Osteocyte (in vitro differentiated cells): Measurements from ENCODE around the gene PHC2. TPM values are rescaled to one million over a fixed set of nuclear protein-coding genes. Genes with fewer than 3 reads are reported as not detected.

Experiments
- DNase-seq: peaks from one replicate; pipeline ENCODE4 v3.0.0; 2021; ENCODE audit warnings: mixed read lengths; ENCODE audit not compliant: unreplicated experiment; ENCODE audit errors: extremely low spot score
- H3K27ac Mint-ChIP-seq: one replicate; pipeline ENCODE4 v1.8.0; 2021; ENCODE audit warnings: mild to moderate bottlenecking, mixed read lengths; ENCODE audit not compliant: unreplicated experiment
- H3K27me3 Mint-ChIP-seq: one replicate; pipeline ENCODE4 v1.8.0; 2021; ENCODE audit warnings: mixed read lengths; ENCODE audit not compliant: unreplicated experiment
- H3K36me3 Mint-ChIP-seq: one replicate; pipeline ENCODE4 v1.8.0; 2021; ENCODE audit warnings: mixed read lengths; ENCODE audit not compliant: unreplicated experiment
- H3K4me1 Mint-ChIP-seq: one replicate; pipeline ENCODE4 v1.8.0; 2021; ENCODE audit warnings: mixed read lengths; ENCODE audit not compliant: unreplicated experiment
- H3K4me3 Mint-ChIP-seq: one replicate; pipeline ENCODE4 v1.8.0; 2021; ENCODE audit warnings: mild to moderate bottlenecking, moderate library complexity, mixed read lengths; ENCODE audit not compliant: unreplicated experiment
- H3K9me3 Mint-ChIP-seq: one replicate; pipeline ENCODE4 v1.8.0; 2021; ENCODE audit warnings: mixed read lengths; ENCODE audit not compliant: unreplicated experiment
- CTCF ChIP-seq: fragments of 200-600 bp; sonication (generic); IDR thresholded peaks from 2 replicates; pipeline ENCODE4 v1.5.0; 2021; ENCODE audit warnings: antibody characterized with exemption, mild to moderate bottlenecking, moderate library complexity
- total RNA-seq: library from RNA; stranded (reverse); gene quantifications from 2 replicates; pipeline ENCODE4 v1.2.1, GENCODE V29; 2021

Gene PHC2
- total RNA-seq, 1 donor from 2014 or later: 160 TPM

DNA sequence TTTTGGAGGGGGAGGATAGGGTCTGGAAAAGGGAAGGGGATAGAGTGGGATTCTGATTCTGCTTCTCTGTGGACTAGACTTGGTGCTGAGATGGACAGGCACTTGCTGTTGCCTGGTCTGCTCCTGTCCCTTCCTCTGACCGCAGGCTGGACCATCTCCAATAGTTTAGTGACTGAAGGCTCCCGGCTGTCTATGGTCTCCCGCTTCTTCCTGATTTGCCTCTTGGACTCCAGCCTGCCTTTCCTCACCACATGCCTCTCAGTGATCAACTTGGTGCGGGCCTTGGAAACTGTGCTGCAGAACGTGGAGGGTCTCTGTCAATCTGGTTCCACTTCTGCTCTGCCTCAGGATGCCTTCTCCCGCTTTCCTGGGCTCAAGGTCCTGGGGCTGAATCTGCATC lies 35.3 kb upstream of the PHC2 start:
- H3K36me3 Mint-ChIP-seq: no peaks in the 10 kb centered on the region
- no peak overlapping the region for H3K27ac Mint-ChIP-seq
- no peaks in the 10 kb centered on the region for H3K27me3 Mint-ChIP-seq
- no peak for TF ChIP-seq CTCF
- no peaks in the 10 kb centered on the region for H3K9me3 Mint-ChIP-seq
- no peak for DNase-seq
- H3K4me3 Mint-ChIP-seq: no peak overlapping the region
- H3K4me1 Mint-ChIP-seq: peaks cover 22% of the 10 kb centered on the region

GRCh38 chr1:33465316-33465715 lies 34.4 kb upstream of the PHC2 start:
- Mint-ChIP-seq H3K4me1 (peaks cover 25% of the 10 kb centered on the region), H3K36me3 (no peaks in the 10 kb centered on the region), H3K4me3 (no peak overlapping the region), H3K9me3 (no peaks in the 10 kb centered on the region), H3K27me3 (no peaks in the 10 kb centered on the region), H3K27ac (no peak overlapping the region)
- no peak for DNase-seq
- TF ChIP-seq CTCF: no peak

- H3K36me3 Mint-ChIP-seq: no peaks in the 10 kb centered on the region
- H3K27me3 Mint-ChIP-seq: no peaks in the 10 kb centered on the region
- TF ChIP-seq CTCF: no peak
- H3K27ac Mint-ChIP-seq: no peak overlapping the region
- no peak for DNase-seq
- H3K4me1 Mint-ChIP-seq: peaks cover 32% of the 10 kb centered on the region
- no peaks in the 10 kb centered on the region for H3K9me3 Mint-ChIP-seq
- no peak overlapping the region for H3K4me3 Mint-ChIP-seq
Observed at GRCh38 chr1:33464552-33464951, 33.7 kb upstream of the PHC2 start.

DNA sequence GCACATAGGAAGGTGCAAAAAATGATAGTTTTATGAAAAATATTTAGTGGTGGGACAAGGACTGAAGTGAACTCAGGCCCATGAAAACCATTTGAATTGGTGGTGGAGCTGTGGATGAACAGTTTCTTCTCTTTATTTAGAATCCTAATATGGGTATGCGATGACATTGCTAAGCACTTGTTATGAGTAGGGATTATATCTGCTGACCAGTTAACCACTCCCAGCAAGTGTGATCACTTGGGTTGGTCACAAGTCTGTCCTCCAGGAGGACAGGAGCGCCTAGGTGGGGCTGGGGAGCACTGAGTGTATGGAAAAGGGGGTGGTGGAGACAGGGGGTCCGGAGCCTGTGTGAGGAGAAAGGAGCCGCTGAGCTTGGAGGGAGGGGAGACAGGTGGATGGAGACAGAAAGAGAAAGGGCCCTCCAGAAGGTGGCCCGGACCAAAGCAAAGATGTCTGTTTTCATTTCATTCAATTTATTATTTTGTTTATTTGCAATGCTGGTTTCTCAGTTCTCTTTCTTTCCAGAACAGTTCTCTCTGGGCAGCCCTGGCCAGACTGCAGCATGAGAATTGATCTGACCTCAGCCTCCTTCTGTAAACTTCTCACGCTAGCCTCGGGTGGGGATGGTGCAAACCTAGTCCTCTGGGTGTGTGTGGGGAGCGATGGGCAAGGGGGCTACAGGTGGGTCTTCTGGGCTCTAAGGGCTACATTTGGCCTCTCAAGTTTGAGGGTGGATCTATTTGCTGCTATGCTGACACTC lies 31.7 kb upstream of the PHC2 start:
- Mint-ChIP-seq H3K4me3 (no peak overlapping the region), H3K27ac (no peak overlapping the region), H3K27me3 (no peaks in the 10 kb centered on the region), H3K36me3 (no peaks in the 10 kb centered on the region), H3K9me3 (no peaks in the 10 kb centered on the region), H3K4me1 (peaks cover 36% of the 10 kb centered on the region)
- no peak for TF ChIP-seq CTCF
- peak; percentile 65 for DNase-seq

- H3K36me3 Mint-ChIP-seq: no peaks in the 10 kb centered on the region
- peaks cover 46% of the 10 kb centered on the region for H3K4me1 Mint-ChIP-seq
Observed at GRCh38 chr1:33460947-33461629, 30.2 kb upstream of the PHC2 start.

More at GRCh38 chr1:33460947-33461629, 30.2 kb upstream of the PHC2 start:
- H3K4me3 Mint-ChIP-seq: no peak overlapping the region
- no peak for TF ChIP-seq CTCF
- H3K9me3 Mint-ChIP-seq: no peaks in the 10 kb centered on the region
- no peaks in the 10 kb centered on the region for H3K27me3 Mint-ChIP-seq
- H3K27ac Mint-ChIP-seq: peak overlapping the region; percentile 15
- DNase-seq: no peak
